IMR-90 (cell line): ENCODE results near the gene PBX4. TPM values are rescaled to one million over a fixed set of nuclear protein-coding genes. Genes with fewer than 3 reads are reported as not detected.
A peak's percentile ranks its signal among the peaks of the same experiment; 100 is the strongest.

Experiments
- ATAC-seq: fragments of 200-7000 bp; cut with Tn5 transposase; 2 replicates; pipeline ENCODE4 v1.9.1; 2020; ENCODE audit warnings: low read depth, mild to moderate bottlenecking, moderate library complexity
- BruUV-seq: library from RNA; stranded (reverse); fragments of 400-500 nt; replicated peaks from 2 replicates; lab custom pipeline; 2021; lab: Mats Ljungman, UMichigan
- CTCF ChIA-PET: fragments of 300-600 bp; formaldehyde crosslinking; extraction: SDS; loops from one replicate; lab custom pipeline; 2021; ENCODE audit warnings: antibody characterized with exemption; lab: Yijun Ruan, JAX
- POLR2A ChIA-PET: fragments of 300-600 bp; sonication (Branson Sonifier 250); formaldehyde crosslinking; loops from one replicate; lab custom pipeline; 2022; ENCODE audit warnings: antibody characterized with exemption; ENCODE audit not compliant: unreplicated experiment; lab: Charles Lee
- DNase-seq: peaks from one replicate; pipeline ENCODE4 v3.0.0; 2013
- H2AFZ ChIP-seq: replicated peaks from 2 replicates; pipeline ENCODE3; 2013; ENCODE audit warnings: low read length, mild to moderate bottlenecking; ENCODE audit not compliant: poor library complexity
- H2AK5ac ChIP-seq: 2 replicates; pipeline ENCODE4 v1.6.1; 2013; ENCODE audit warnings: low read depth, low read length, inconsistent platforms
- H2AK9ac ChIP-seq: replicated peaks from 2 replicates; pipeline ENCODE3; 2013; ENCODE audit warnings: mild to moderate bottlenecking, low read depth, low read length, moderate library complexity; ENCODE audit not compliant: poor library complexity
- H2BK120ac ChIP-seq: 2 replicates; pipeline ENCODE4 v1.6.1; 2013; ENCODE audit warnings: low read depth, low read length, inconsistent platforms
- H2BK15ac ChIP-seq: 3 replicates; pipeline ENCODE4 v1.6.1; 2013; ENCODE audit warnings: low read depth, low read length, inconsistent platforms
- H2BK20ac ChIP-seq: 2 replicates; pipeline ENCODE4 v1.6.1; 2013; ENCODE audit warnings: low read depth, mild to moderate bottlenecking, inconsistent platforms, low read length, moderate library complexity
- H2BK5ac ChIP-seq: 2 replicates; pipeline ENCODE4 v1.6.1; 2013; ENCODE audit warnings: mild to moderate bottlenecking, low read depth, low read length, inconsistent platforms; ENCODE audit not compliant: poor library complexity, severe bottlenecking
- H3K14ac ChIP-seq: replicated peaks from 2 replicates; pipeline ENCODE4 v1.6.1; 2013; ENCODE audit warnings: low read depth, low read length, inconsistent platforms
- H3K18ac ChIP-seq: 2 replicates; pipeline ENCODE4 v1.6.1; 2013; ENCODE audit warnings: low read depth, low read length, control low read depth
- H3K23ac ChIP-seq: 2 replicates; pipeline ENCODE4 v1.6.1; 2013; ENCODE audit warnings: low read depth, low read length, inconsistent platforms
- H3K27ac ChIP-seq: 2 replicates; pipeline ENCODE4 v1.5.1; 2013; ENCODE audit warnings: mild to moderate bottlenecking, control low read depth, low read length; ENCODE audit not compliant: insufficient read depth
- H3K27me3 ChIP-seq: 2 replicates; pipeline ENCODE4 v1.6.1; 2013; ENCODE audit warnings: low read length; ENCODE audit not compliant: control insufficient read depth, insufficient read depth
- H3K36me3 ChIP-seq: 2 replicates; pipeline ENCODE4 v1.6.1; 2013; ENCODE audit warnings: low read length, mixed read lengths; ENCODE audit not compliant: control insufficient read depth, insufficient read depth
- H3K4ac ChIP-seq: 2 replicates; pipeline ENCODE4 v1.6.1; 2013; ENCODE audit warnings: low read depth, low read length, inconsistent platforms
- H3K4me1 ChIP-seq: 2 replicates; pipeline ENCODE4 v1.6.1; 2013; ENCODE audit warnings: low read length, mixed read lengths; ENCODE audit not compliant: control insufficient read depth, insufficient read depth
- H3K4me2 ChIP-seq: 2 replicates; pipeline ENCODE4 v1.6.1; 2013; ENCODE audit warnings: low read depth, mild to moderate bottlenecking, control low read depth, low read length, moderate library complexity
- H3K4me3 ChIP-seq: 2 replicates; pipeline ENCODE4 v1.5.1; 2013; ENCODE audit warnings: low read depth, mild to moderate bottlenecking, control low read depth, low read length, moderate library complexity; ENCODE audit not compliant: insufficient read depth
- H3K56ac ChIP-seq: 2 replicates; pipeline ENCODE4 v1.6.1; 2013; ENCODE audit warnings: low read length, inconsistent platforms; ENCODE audit not compliant: insufficient read depth; ENCODE audit errors: extremely low read depth
- H3K79me1 ChIP-seq, 2 experiments: 2 replicates each; pipeline ENCODE4 v1.6.1; 2013; ENCODE audit warnings: low read length in 2 of 2, inconsistent platforms in 1 of 2, low read depth in 1 of 2
- H3K9ac ChIP-seq: 2 replicates; pipeline ENCODE4 v1.6.1; 2013; ENCODE audit warnings: low read depth, low read length, control low read depth
- H3K9me1 ChIP-seq: 2 replicates; pipeline ENCODE4 v1.6.1; 2013; ENCODE audit warnings: low read length, inconsistent platforms; ENCODE audit not compliant: insufficient read depth
- H3K9me3 ChIP-seq: 2 replicates; pipeline ENCODE4 v1.6.1; 2013; ENCODE audit warnings: low read length; ENCODE audit not compliant: control insufficient read depth, insufficient read depth
- H4K20me1 ChIP-seq: 2 replicates; pipeline ENCODE4 v1.6.1; 2013; ENCODE audit warnings: low read length, inconsistent platforms; ENCODE audit not compliant: insufficient read depth
- H4K5ac ChIP-seq: 2 replicates; pipeline ENCODE4 v1.6.1; 2013; ENCODE audit warnings: mild to moderate bottlenecking, low read depth, low read length, control low read depth
- H4K8ac ChIP-seq, 2 experiments: 2 replicates each; pipeline ENCODE4 v1.6.1; 2013; ENCODE audit warnings: low read depth in 2 of 2, low read length in 2 of 2, control low read depth in 1 of 2, inconsistent platforms in 1 of 2
- H4K91ac ChIP-seq: 2 replicates; pipeline ENCODE4 v1.6.1; 2013; ENCODE audit warnings: low read depth, low read length, inconsistent platforms; ENCODE audit not compliant: insufficient read depth
- CEBPB ChIP-seq: IDR thresholded peaks from 2 replicates; pipeline ENCODE4 v1.6.1; 2012; ENCODE audit warnings: low read depth, low read length, improper control_type of control experiment
- FOS ChIP-seq: fragments of 150-350 bp; IDR thresholded peaks from 2 replicates; pipeline ENCODE4 v1.6.1; 2016; ENCODE audit warnings: low read depth, low read length
- WGBS, 2 experiments: methylation state at CpG; one replicate each; pipeline versions ENCODE4 v1.1.5 to v1.1.7; 2013; ENCODE audit warnings: missing lambda C conversion rate in 2 of 2; ENCODE audit not compliant: insufficient read length in 1 of 2; ENCODE audit errors: extremely low coverage in 2 of 2; 5-methylcytosine and 5-hydroxymethylcytosine counted together
- dilution Hi-C: fragments of 300-500 bp; cut with HindIII; formaldehyde crosslinking; loops from one replicate; pipeline ENCODE4 v1.14.3; 2018; ENCODE audit warnings: low sequenced_read_pairs; ENCODE audit not compliant: unreplicated experiment
- in situ Hi-C: fragments of 300-500 bp; cut with MboI; formaldehyde crosslinking; loops from 3 replicates; pipeline ENCODE4 v1.14.3; 2019; ENCODE audit warnings: low sequenced_read_pairs, inconsistent platforms, mixed read lengths
- intact Hi-C: fragments of 100-400 bp; cut with micrococcal nuclease; formaldehyde crosslinking; loops from 2 replicates; pipeline ENCODE4 v1.10.0; 2022
- polyA plus RNA-seq, 3 experiments: library from polyadenylated mRNA; depleted of rRNA; stranded (reverse); fragments of >200 nt; gene quantifications; 2 replicates each; pipeline ENCODE4 v1.2.3, GENCODE V29; 2012; ENCODE audit warnings: low replicate concordance in 1 of 3
- total RNA-seq: library from RNA; depleted of rRNA; stranded (reverse); fragments of >200 nt; gene quantifications from 2 replicates; pipeline ENCODE4 v1.2.3, GENCODE V29; 2012
- TF ChIP-seq, protein P1 (sequence below): conservative IDR thresholded peaks from 2 replicates; pipeline ENCODE4 v1.5.1; 2012; ENCODE audit warnings: mild to moderate bottlenecking, low read depth, low read length, improper control_type of control experiment

PBX4 gene
- total and polyA plus RNA-seq, 2 of the 4 experiments (the other 2 are of a cell fraction): 0.90 to 2.9 TPM

DNA sequence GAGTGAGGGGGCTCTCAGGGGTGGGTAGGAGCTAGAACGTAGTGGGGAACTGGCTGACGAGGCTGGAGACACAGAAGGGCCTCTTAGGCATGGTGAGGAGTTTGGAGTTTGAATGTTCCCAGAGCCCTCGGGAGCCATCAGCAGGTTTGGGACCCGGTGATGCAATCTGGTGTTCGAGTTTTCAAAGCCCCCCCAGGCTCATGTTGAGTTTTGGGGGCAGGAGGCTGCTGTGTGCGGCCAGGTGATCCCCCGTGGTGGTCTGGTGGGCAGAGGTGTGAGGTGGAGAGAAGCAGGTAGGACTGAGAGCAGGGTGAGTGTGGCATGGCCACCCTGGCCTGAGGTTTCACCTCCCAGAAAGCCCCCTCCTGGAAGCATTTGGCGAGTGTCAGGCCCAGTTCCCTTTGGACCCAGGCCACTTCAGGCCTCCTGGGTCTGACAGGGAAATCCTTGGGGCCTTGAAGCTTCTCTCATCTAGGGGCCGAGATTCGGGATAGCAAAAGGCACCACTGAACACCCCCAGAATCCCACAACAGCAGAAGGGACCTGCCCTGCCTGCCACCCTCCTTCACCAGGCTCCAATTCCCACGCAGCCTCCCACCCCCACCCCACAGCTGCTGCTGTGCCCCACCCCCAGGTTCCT, 88.6 kb downstream of the PBX4 start:
- Histone ChIP-seq H3K23ac (no peak overlapping the region), H3K4me3 (no peak overlapping the region), H3K4me1 (peaks cover 7% of the 10 kb centered on the region), H3K27me3 (no peaks in the 10 kb centered on the region), H3K27ac (no peak overlapping the region), H3K79me1 (peaks cover 0 to 14% of the 10 kb centered on the region in 2 experiments; a peak in 2 of 4 replicates), H3K4ac (no peak overlapping the region), H3K56ac (no peak overlapping the region), H3K4me2 (no peak overlapping the region), H2AK5ac (no peak overlapping the region), H3K36me3 (peaks cover 20% of the 10 kb centered on the region; the same call in 1 of the 2 replicates), H2BK120ac (no peak overlapping the region), H2AK9ac (no peak overlapping the region), H3K9me1 (no peaks in the 10 kb centered on the region), H4K91ac (no peak overlapping the region), H2BK20ac (no peak overlapping the region), H2BK5ac (no peak overlapping the region), H4K20me1 (peaks cover 27% of the 10 kb centered on the region), H4K5ac (no peak overlapping the region), H2AFZ (no peak overlapping the region), H3K14ac (no peak overlapping the region), H2BK15ac (no peak overlapping the region), H3K9me3 (no peaks in the 10 kb centered on the region), H3K18ac (no peak overlapping the region), H3K9ac (no peak overlapping the region), H4K8ac (no peak overlapping the region)
- WGBS, 2 experiments: 65% methylated on average over 7 of the region's 11 CpGs; no CpG with 5 or more reads in 1 of the 2 experiments
- TF ChIP-seq, protein P1, sequence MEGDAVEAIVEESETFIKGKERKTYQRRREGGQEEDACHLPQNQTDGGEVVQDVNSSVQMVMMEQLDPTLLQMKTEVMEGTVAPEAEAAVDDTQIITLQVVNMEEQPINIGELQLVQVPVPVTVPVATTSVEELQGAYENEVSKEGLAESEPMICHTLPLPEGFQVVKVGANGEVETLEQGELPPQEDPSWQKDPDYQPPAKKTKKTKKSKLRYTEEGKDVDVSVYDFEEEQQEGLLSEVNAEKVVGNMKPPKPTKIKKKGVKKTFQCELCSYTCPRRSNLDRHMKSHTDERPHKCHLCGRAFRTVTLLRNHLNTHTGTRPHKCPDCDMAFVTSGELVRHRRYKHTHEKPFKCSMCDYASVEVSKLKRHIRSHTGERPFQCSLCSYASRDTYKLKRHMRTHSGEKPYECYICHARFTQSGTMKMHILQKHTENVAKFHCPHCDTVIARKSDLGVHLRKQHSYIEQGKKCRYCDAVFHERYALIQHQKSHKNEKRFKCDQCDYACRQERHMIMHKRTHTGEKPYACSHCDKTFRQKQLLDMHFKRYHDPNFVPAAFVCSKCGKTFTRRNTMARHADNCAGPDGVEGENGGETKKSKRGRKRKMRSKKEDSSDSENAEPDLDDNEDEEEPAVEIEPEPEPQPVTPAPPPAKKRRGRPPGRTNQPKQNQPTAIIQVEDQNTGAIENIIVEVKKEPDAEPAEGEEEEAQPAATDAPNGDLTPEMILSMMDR: no peak
- TF ChIP-seq CEBPB: peak; percentile 24; the same call in 1 of the 2 replicates
- no peak for TF ChIP-seq FOS
- ATAC-seq (no peak), DNase-seq (no peak)
- dilution Hi-C loops: no loop called here
- no TSS peak for BruUV-seq
- POLR2A ChIA-PET: no interaction called here
- CTCF ChIA-PET: interaction anchor here (0.7 to 1.2 kb wide), 4 partner anchors 22 to 119 kb away, joined by 3 to 4 read pairs (median 3); partner anchors contain the start of gene GMIP
- intact Hi-C loops: no loop called here
- in situ Hi-C loops: loop anchor here (25.0 kb wide), 1 partner anchor 432 kb away; no protein-coding TSS in a partner anchor
